ENCODE measurements around the gene MYO9B. TPM values are rescaled to one million over a fixed set of nuclear protein-coding genes. Genes with fewer than 3 reads are reported as not detected.

Gene MYO9B
- total RNA-seq, 2 donors from 2014 or later, result 79.4 to 96.8 TPM

DNA sequence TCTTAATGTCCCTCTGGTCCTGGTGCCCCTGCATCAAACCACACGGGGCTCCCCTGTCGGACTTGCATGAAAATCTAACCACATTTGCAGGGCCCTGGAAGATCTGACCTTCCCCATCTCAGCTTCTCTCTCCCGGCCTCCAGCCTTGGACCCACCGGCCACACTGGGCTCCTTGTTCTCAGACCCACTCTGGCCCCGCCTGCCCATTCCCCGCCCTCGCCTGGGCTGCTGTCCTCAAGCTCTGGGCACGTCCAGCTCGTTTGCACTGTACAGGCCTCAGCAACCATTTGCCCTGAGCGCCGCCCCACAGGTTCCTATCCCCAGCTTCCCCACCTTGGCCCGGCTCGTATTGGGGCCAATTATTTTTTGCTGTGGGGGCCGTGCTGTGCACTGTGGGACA lies 10.5 kb downstream of the MYO9B start:
- H3K27me3 Mint-ChIP-seq (ENCODE audit: insufficient read depth), result no peaks in the 10 kb centered on the region
- TF ChIP-seq, protein P1, sequence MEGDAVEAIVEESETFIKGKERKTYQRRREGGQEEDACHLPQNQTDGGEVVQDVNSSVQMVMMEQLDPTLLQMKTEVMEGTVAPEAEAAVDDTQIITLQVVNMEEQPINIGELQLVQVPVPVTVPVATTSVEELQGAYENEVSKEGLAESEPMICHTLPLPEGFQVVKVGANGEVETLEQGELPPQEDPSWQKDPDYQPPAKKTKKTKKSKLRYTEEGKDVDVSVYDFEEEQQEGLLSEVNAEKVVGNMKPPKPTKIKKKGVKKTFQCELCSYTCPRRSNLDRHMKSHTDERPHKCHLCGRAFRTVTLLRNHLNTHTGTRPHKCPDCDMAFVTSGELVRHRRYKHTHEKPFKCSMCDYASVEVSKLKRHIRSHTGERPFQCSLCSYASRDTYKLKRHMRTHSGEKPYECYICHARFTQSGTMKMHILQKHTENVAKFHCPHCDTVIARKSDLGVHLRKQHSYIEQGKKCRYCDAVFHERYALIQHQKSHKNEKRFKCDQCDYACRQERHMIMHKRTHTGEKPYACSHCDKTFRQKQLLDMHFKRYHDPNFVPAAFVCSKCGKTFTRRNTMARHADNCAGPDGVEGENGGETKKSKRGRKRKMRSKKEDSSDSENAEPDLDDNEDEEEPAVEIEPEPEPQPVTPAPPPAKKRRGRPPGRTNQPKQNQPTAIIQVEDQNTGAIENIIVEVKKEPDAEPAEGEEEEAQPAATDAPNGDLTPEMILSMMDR (conservative IDR thresholded peaks at IDR 0.05), result no peak
- no peak overlapping the region for H3K27ac ChIP-seq (ENCODE audit: low read depth, low read length)

DNA sequence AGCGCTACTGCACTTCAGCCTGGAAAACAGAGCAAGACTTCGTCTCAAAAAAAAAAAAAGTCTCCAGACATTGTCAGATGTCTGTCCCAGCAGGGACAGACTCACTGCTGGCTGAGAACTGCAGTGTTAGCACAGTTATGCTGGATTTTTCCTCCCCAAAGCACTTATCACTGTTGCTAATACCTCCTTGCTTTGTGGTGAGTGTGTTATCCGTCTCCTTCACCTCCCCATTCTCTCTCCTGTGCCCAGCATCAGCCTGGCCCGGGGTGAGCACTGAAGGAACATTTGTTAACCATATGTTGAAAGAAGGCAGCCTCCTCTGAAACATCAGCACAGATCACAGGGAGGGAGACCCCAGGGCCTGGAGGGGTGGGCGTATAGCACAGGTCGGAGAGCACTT lies 11.3 kb downstream of the MYO9B start:
- Mint-ChIP-seq H3K36me3 (ENCODE audit: low read depth) (peaks cover 20% of the 10 kb centered on the region), H3K27me3 (ENCODE audit: insufficient read depth) (no peaks in the 10 kb centered on the region), H3K4me1 (peaks cover 6% of the 10 kb centered on the region), H3K27ac (peak overlapping the region; percentile 40), H3K9me3 (no peaks in the 10 kb centered on the region), H3K4me3 (no peak overlapping the region)
- H3K9ac ChIP-seq (ENCODE audit: extremely low read depth, low read length, poor library complexity, severe bottlenecking), result no peak overlapping the region
- H3K27me3 ChIP-seq (ENCODE audit: control insufficient read depth, insufficient read depth, low read length, poor library complexity, severe bottlenecking), result no peaks in the 10 kb centered on the region
- 90 to 98% methylated on average over 2 to 6 of the region's 6 CpGs for WGBS, 2 experiments (ENCODE audit: insufficient coverage in 1 of 2, insufficient read length in 1 of 2)
- no peak for DNase-seq
- H3K27ac ChIP-seq (ENCODE audit: low read depth, low read length), result no peak overlapping the region
- no peak overlapping the region for H3K4me3 ChIP-seq (ENCODE audit: low read length)
- peaks cover 18% of the 10 kb centered on the region for H3K36me3 ChIP-seq (ENCODE audit: control insufficient read depth, insufficient read depth, low read length)
- H3K9me3 ChIP-seq (ENCODE audit: control insufficient read depth, low read length), result no peaks in the 10 kb centered on the region
- no peaks in the 10 kb centered on the region for H3K4me1 ChIP-seq (ENCODE audit: control insufficient read depth, insufficient read depth, low read length)
- TF ChIP-seq, protein P1 (conservative IDR thresholded peaks at IDR 0.05), result no peak

More for the DNA sequence above, 10.5 kb downstream of the MYO9B start:
- peaks cover 6% of the 10 kb centered on the region for H3K4me1 Mint-ChIP-seq
- H3K27me3 ChIP-seq (ENCODE audit: control insufficient read depth, insufficient read depth, low read length, poor library complexity, severe bottlenecking), result no peaks in the 10 kb centered on the region
- no peak overlapping the region for H3K27ac Mint-ChIP-seq
- H3K9me3 ChIP-seq (ENCODE audit: control insufficient read depth, low read length), result no peaks in the 10 kb centered on the region
- H3K4me3 Mint-ChIP-seq, result no peak overlapping the region
- no peak overlapping the region for H3K9ac ChIP-seq (ENCODE audit: extremely low read depth, low read length, poor library complexity, severe bottlenecking)
- DNase-seq, result no peak
- H3K4me1 ChIP-seq (ENCODE audit: control insufficient read depth, insufficient read depth, low read length), result no peaks in the 10 kb centered on the region
- H3K4me3 ChIP-seq (ENCODE audit: low read length), result no peak overlapping the region
- H3K36me3 ChIP-seq (ENCODE audit: control insufficient read depth, insufficient read depth, low read length), result peaks cover 18% of the 10 kb centered on the region
- 95 to 97% methylated on average over 9 to 14 of the region's 14 CpGs for WGBS, 2 experiments (ENCODE audit: insufficient coverage in 1 of 2, insufficient read length in 1 of 2)
- H3K9me3 Mint-ChIP-seq, result no peaks in the 10 kb centered on the region
- H3K36me3 Mint-ChIP-seq (ENCODE audit: low read depth), result peaks cover 20% of the 10 kb centered on the region

DNA sequence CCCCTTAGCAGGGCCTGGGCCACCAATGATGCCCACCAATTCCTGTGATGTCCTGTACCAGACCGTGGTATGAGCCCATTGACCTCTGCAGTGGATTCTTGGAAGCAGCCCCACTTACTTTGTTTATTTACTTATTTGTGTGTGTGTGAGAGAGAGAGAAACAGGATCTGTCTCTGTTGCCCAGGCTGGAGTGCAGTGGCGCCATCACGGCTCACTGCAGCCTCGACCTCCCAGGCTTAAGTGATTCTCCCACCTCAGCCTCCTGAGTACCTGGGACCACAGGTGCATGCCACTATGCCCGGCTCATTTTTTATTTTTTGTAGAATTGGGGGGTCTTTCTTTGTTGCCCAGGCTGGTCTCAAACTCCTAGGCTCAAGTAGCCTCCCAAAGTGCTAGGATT lies 13.0 kb downstream of the MYO9B start:
- Mint-ChIP-seq H3K27ac (no peak overlapping the region), H3K27me3 (ENCODE audit: insufficient read depth) (no peaks in the 10 kb centered on the region), H3K4me1 (no peaks in the 10 kb centered on the region), H3K4me3 (no peak overlapping the region), H3K36me3 (ENCODE audit: low read depth) (peaks cover 23% of the 10 kb centered on the region), H3K9me3 (no peaks in the 10 kb centered on the region)
- WGBS, 2 experiments (ENCODE audit: insufficient coverage in 1 of 2, insufficient read length in 1 of 2), result 91 to 99% methylated on average over 3 to 5 of the region's 5 CpGs
- no peaks in the 10 kb centered on the region for H3K9me3 ChIP-seq (ENCODE audit: control insufficient read depth, low read length)
- no peaks in the 10 kb centered on the region for H3K4me1 ChIP-seq (ENCODE audit: control insufficient read depth, insufficient read depth, low read length)
- TF ChIP-seq, protein P1 (conservative IDR thresholded peaks at IDR 0.05), result no peak
- H3K9ac ChIP-seq (ENCODE audit: extremely low read depth, low read length, poor library complexity, severe bottlenecking), result no peak overlapping the region
- no peak overlapping the region for H3K27ac ChIP-seq (ENCODE audit: low read depth, low read length)
- no peak for DNase-seq
- H3K36me3 ChIP-seq (ENCODE audit: control insufficient read depth, insufficient read depth, low read length), result peaks cover 18% of the 10 kb centered on the region
- no peaks in the 10 kb centered on the region for H3K27me3 ChIP-seq (ENCODE audit: control insufficient read depth, insufficient read depth, low read length, poor library complexity, severe bottlenecking)
- no peak overlapping the region for H3K4me3 ChIP-seq (ENCODE audit: low read length)
